NB4 (cell line): ENCODE results near the gene THADA.

ENCODE experiments used
- DNase-seq: peaks from one replicate; pipeline ENCODE4 v3.0.0; 2010; ENCODE audit warnings: low read depth
- H3K4me3 ChIP-seq: one replicate; pipeline ENCODE4 v1.5.1; 2011; ENCODE audit warnings: mild to moderate bottlenecking, low read depth, low read length, moderate library complexity
- CTCF ChIP-seq: IDR thresholded peaks from one replicate; pipeline ENCODE4 v1.5.1; 2012; ENCODE audit warnings: low read depth, low read length
- MAX ChIP-seq: IDR thresholded peaks from 2 replicates; pipeline ENCODE4 v1.6.1; 2011; ENCODE audit warnings: low read depth, low read length
- MYC ChIP-seq: IDR thresholded peaks from 2 replicates; pipeline ENCODE4 v1.6.1; 2011; ENCODE audit warnings: low read depth, low read length
- POLR2A ChIP-seq: IDR thresholded peaks from 2 replicates; pipeline ENCODE4 v1.6.1; 2011; ENCODE audit warnings: mild to moderate bottlenecking; ENCODE audit not compliant: insufficient read length; ENCODE audit errors: extremely low read depth

The THADA gene

GRCh38 chr2:43346602-43347567 lies 249.0 kb downstream of the THADA start:
- no peak for DNase-seq
- no peak for TF ChIP-seq MAX
- no peak for TF ChIP-seq POLR2A
- TF ChIP-seq MYC, result no peak
- TF ChIP-seq CTCF, result no peak
- H3K4me3 ChIP-seq, result no peak overlapping the region

GRCh38 chr2:43345872-43346271 lies 250.0 kb downstream of the THADA start:
- H3K4me3 ChIP-seq, result no peak overlapping the region
- TF ChIP-seq MAX (no peak), MYC (no peak), POLR2A (no peak), CTCF (no peak)
- no peak for DNase-seq

- no peak overlapping the region for H3K4me3 ChIP-seq
- DNase-seq, result no peak
- TF ChIP-seq MAX (no peak), MYC (no peak), CTCF (no peak), POLR2A (no peak)
Observed at GRCh38 chr2:43345391-43345813, 250.4 kb downstream of the THADA start.

- no peak for DNase-seq
- TF ChIP-seq POLR2A (no peak), MYC (no peak), MAX (no peak), CTCF (no peak)
- no peak overlapping the region for H3K4me3 ChIP-seq
Observed at GRCh38 chr2:43344868-43345373, 250.9 kb downstream of the THADA start.

GRCh38 chr2:43343573-43344304 lies 252.1 kb downstream of the THADA start:
- DNase-seq, result no peak
- TF ChIP-seq CTCF (no peak), MYC (no peak), MAX (no peak), POLR2A (no peak)
- H3K4me3 ChIP-seq, result no peak overlapping the region
